ENCODE results near the gene ABHD17C.

DNA sequence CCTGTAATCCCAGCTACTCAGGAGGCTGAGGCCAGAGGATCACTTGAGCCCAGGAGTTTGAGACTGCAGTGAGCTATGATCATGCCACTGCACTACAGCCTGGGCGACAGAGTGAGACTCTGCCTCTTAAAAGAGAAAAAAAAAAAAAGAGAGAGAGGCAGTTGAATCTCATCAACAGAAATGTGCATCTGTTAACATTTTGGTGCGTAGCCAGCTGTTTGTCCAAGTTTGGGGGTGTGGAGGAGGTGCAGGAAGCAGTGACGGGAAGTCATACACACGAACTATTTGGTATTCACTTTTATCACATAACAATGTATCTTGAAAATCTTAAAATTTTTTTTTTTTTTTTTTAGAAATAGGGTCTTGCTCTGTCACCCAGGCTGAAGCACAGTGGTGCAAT, 65.8 kb downstream of the ABHD17C start:
- TF ChIP-seq EZH2 (IDR thresholded peaks at IDR 0.05; ENCODE audit: borderline replicate concordance, low read depth, low read length, severe bottlenecking) (no peak), POLR2AphosphoS5 (IDR thresholded peaks at IDR 0.05; ENCODE audit: insufficient read depth, low read depth, low read length) (no peak), POLR2A (IDR thresholded peaks at IDR 0.05; ENCODE audit: low read depth, low read length) (no peak), FOS (IDR thresholded peaks at IDR 0.05; ENCODE audit: borderline replicate concordance, insufficient read depth, low read length) (no peak)
- TF ChIP-seq, protein P1, sequence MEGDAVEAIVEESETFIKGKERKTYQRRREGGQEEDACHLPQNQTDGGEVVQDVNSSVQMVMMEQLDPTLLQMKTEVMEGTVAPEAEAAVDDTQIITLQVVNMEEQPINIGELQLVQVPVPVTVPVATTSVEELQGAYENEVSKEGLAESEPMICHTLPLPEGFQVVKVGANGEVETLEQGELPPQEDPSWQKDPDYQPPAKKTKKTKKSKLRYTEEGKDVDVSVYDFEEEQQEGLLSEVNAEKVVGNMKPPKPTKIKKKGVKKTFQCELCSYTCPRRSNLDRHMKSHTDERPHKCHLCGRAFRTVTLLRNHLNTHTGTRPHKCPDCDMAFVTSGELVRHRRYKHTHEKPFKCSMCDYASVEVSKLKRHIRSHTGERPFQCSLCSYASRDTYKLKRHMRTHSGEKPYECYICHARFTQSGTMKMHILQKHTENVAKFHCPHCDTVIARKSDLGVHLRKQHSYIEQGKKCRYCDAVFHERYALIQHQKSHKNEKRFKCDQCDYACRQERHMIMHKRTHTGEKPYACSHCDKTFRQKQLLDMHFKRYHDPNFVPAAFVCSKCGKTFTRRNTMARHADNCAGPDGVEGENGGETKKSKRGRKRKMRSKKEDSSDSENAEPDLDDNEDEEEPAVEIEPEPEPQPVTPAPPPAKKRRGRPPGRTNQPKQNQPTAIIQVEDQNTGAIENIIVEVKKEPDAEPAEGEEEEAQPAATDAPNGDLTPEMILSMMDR (IDR thresholded peaks at IDR 0.05; ENCODE audit: extremely low read depth in 1 of 2, insufficient read depth in 1 of 2, low read depth in 1 of 2, low read length in 2 of 2), result no peak

All from endothelial cell of umbilical vein (primary cell).